GM12873 (cell line): ENCODE data around the gene RAB43.

Experiments
- TF ChIP-seq, protein P1 (sequence below): IDR thresholded peaks from 2 replicates; pipeline ENCODE4 v1.5.1; 2012; ENCODE audit warnings: low read depth, mild to moderate bottlenecking, moderate library complexity, low read length, control low read depth; ENCODE audit not compliant: insufficient read depth; ENCODE audit errors: missing control alignments

RAB43 gene

GRCh38 chr3:129106320-129106719 is 15.3 kb downstream of the RAB43 start:
- TF ChIP-seq, protein P1, sequence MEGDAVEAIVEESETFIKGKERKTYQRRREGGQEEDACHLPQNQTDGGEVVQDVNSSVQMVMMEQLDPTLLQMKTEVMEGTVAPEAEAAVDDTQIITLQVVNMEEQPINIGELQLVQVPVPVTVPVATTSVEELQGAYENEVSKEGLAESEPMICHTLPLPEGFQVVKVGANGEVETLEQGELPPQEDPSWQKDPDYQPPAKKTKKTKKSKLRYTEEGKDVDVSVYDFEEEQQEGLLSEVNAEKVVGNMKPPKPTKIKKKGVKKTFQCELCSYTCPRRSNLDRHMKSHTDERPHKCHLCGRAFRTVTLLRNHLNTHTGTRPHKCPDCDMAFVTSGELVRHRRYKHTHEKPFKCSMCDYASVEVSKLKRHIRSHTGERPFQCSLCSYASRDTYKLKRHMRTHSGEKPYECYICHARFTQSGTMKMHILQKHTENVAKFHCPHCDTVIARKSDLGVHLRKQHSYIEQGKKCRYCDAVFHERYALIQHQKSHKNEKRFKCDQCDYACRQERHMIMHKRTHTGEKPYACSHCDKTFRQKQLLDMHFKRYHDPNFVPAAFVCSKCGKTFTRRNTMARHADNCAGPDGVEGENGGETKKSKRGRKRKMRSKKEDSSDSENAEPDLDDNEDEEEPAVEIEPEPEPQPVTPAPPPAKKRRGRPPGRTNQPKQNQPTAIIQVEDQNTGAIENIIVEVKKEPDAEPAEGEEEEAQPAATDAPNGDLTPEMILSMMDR, result no peak

- TF ChIP-seq, protein P1, result no peak
These were observed 15.7 kb downstream of the RAB43 start for GRCh38 chr3:129105862-129106261.

DNA sequence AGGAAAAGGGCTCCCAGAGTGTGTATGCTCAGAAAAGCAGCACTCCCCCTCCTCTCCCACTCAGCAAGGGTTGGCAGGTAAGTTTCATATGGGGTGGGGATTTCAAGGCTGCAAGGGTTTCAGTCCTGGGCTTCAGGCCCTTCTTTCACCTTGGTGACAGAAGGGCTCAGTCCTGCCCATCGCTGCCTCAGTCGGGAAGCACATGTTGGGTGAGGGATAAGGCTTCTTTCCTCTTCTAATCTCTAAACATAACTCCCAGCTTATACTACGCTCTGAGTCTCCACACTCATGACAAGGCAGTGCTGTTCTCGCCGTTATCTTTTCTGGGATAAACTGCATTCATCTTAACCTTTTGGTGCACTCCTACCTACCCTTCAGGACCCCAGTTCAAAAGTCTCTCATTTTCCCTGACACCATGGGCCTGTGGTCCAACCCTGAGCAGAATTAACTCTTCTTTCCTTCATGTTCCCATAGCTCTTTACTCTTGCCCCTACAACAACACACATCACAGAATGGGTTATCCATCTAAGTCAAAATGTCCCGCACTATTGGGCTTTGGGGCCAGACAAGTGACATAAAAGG is 17.0 kb downstream of the RAB43 start:
- TF ChIP-seq, protein P1, result no peak

DNA sequence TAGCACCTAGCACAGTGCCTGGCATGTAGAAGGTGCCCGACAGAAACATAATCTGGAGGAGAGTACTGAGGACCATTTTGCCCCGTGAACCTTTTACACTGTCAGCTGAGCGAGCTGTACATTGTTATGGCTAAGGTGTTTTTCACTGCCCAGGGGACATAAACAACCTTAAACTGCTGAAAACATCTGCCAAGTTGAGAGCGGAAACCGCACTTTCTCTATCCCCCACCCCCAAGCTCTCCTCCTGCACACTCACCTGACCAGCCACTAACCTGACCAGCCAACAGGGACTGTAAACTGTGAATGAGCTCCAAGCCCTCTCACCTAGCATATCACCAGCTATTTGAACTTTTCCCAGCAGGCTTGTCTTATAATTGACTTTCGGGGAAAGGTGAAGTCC is 17.6 kb downstream of the RAB43 start:
- TF ChIP-seq, protein P1, result no peak

DNA sequence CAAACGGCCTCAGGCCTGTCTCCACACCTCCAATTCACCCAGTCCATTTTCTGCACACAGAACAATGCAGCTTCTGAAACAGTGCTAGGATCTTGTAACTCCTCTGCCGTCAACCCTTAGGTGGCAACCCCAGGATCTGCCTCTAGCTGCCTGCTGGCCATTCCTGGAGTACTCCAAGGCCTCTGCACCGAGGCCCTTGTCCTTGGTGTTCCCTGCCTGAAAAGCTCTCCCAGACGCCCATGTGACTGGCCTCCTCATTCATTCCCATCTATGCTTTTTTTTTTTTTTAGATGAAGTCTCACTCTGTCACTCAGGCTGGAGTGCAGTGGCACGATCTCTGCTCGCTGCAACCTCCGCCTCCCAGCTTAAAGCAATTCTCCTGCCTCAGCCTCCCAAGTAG is 18.3 kb downstream of the RAB43 start:
- TF ChIP-seq, protein P1, result no peak

GRCh38 chr3:129101370-129102138 is 20.1 kb downstream of the RAB43 start:
- TF ChIP-seq, protein P1, result no peak

GRCh38 chr3:129100274-129100673 is 21.3 kb downstream of the RAB43 start:
- TF ChIP-seq, protein P1, result no peak
